HEK293T (cell line): Measurements from ENCODE around the gene SNAPC5.
"Not testable (repeated sequence)": the region's sequence is repeated elsewhere in the genome, so short reads cannot be mapped to it uniquely, and the experiment has no call there.

Experiments used
- ARNT ChIP-seq: fragments of 450-650 bp; IDR thresholded peaks from 2 replicates; pipeline ENCODE4 v1.6.1; 2017; ENCODE audit warnings: mild to moderate bottlenecking
- BHLHE40 ChIP-seq: fragments of 450-650 bp; IDR thresholded peaks from 2 replicates; pipeline ENCODE4 v1.6.1; 2016; ENCODE audit warnings: mild to moderate bottlenecking, moderate library complexity, borderline replicate concordance
- CTBP1 ChIP-seq: fragments of 450-650 bp; IDR thresholded peaks from 2 replicates; pipeline ENCODE4 v1.6.1; 2016; ENCODE audit warnings: borderline replicate concordance
- FOXA1 ChIP-seq: fragments of 450-650 bp; IDR thresholded peaks from 2 replicates; pipeline ENCODE4 v1.6.1; 2016; ENCODE audit warnings: mild to moderate bottlenecking
- FOXK2 ChIP-seq: fragments of 450-650 bp; IDR thresholded peaks from 2 replicates; pipeline ENCODE4 v1.6.1; 2016; ENCODE audit warnings: mild to moderate bottlenecking
- FOXM1 ChIP-seq: fragments of 450-650 bp; IDR thresholded peaks from 2 replicates; pipeline ENCODE4 v1.6.1; 2017; ENCODE audit warnings: mild to moderate bottlenecking, borderline replicate concordance
- HDGF ChIP-seq: fragments of 450-650 bp; IDR thresholded peaks from 2 replicates; pipeline ENCODE4 v1.6.1; 2017; ENCODE audit warnings: antibody characterized with exemption, borderline replicate concordance
- LEF1 ChIP-seq: fragments of 450-650 bp; IDR thresholded peaks from 2 replicates; pipeline ENCODE4 v1.6.1; 2017; ENCODE audit warnings: mild to moderate bottlenecking, borderline replicate concordance
- NFRKB ChIP-seq: fragments of 450-650 bp; IDR thresholded peaks from 2 replicates; pipeline ENCODE4 v1.6.1; 2016; ENCODE audit warnings: mild to moderate bottlenecking, moderate library complexity
- PKNOX1 ChIP-seq: fragments of 450-650 bp; IDR thresholded peaks from 2 replicates; pipeline ENCODE4 v1.6.1; 2016
- SP1 ChIP-seq: fragments of 450-650 bp; IDR thresholded peaks from 2 replicates; pipeline ENCODE4 v1.6.1; 2017
- SUZ12 ChIP-seq: fragments of 450-650 bp; IDR thresholded peaks from 2 replicates; pipeline ENCODE4 v1.6.1; 2016; ENCODE audit warnings: mild to moderate bottlenecking
- TARDBP ChIP-seq: fragments of 450-650 bp; IDR thresholded peaks from 2 replicates; pipeline ENCODE4 v1.6.1; 2016
- ZNF384 ChIP-seq: fragments of 450-650 bp; IDR thresholded peaks from 2 replicates; pipeline ENCODE4 v1.6.1; 2016

- TF ChIP-seq SP1, HDGF, FOXM1, ARNT, NFRKB, PKNOX1, BHLHE40, ZNF384, FOXK2, FOXA1, SUZ12, LEF1, CTBP1, TARDBP: not testable (repeated sequence)
Observed at GRCh38 chr15:66470825-66471224, 26.7 kb downstream of the SNAPC5 start.
